ENCODE results near the gene SLX4IP. TPM values are rescaled to one million over a fixed set of nuclear protein-coding genes. Genes with fewer than 3 reads are reported as not detected.

SLX4IP gene
- total and polyA plus RNA-seq, 2 donors (not counting 3 experiments of a cell fraction or from before 2014, with no cell fraction given) = 1.9 to 4.5 TPM

DNA sequence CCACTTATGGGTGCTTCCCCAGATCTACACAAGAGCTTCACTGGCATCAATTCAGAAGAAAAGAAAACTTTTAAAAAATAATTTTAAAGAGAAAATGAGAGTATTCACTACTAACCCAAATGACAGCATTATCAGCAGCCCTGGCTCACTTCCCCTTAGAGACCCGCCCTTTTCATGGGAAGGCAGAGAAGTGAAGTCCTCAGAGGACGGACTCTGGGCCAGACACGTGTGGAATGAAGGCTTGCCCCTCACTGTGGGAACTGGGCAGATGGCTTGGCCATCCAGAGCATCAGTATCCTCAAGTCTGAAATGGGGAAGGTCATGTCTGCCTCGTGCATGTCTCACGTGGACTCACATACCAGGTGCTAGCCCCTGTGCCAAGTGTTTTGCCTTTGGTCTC lies 175.1 kb downstream of the SLX4IP start:
- H3K9ac ChIP-seq (replicated peaks; ENCODE audit: extremely low read depth, insufficient read depth, low read length) = no peak overlapping the region
- ChIA-PET CTCF (interaction anchor here (1.5 to 2.1 kb wide), 2 partner anchors 9 to 18 kb away, joined by 6 read pairs; no protein-coding TSS in a partner anchor), POLR2A (no interaction called here)
- peaks cover under 1% of the 10 kb centered on the region for H3K4me1 ChIP-seq (ENCODE audit: control insufficient read depth, extremely low read depth, insufficient read depth, low read length)
- H3K4me2 ChIP-seq (ENCODE audit: insufficient read depth, low read length) = no peak overlapping the region
- H3K9me1 ChIP-seq (replicated peaks; ENCODE audit: control insufficient read depth, extremely low read depth, insufficient read depth, low read length) = no peaks in the 10 kb centered on the region
- no TSS peak for BruUV-seq (replicated peaks)
- TF ChIP-seq FOS (IDR thresholded peaks at IDR 0.05; ENCODE audit: borderline replicate concordance, insufficient read depth, low read length) (no peak), MYC (IDR thresholded peaks at IDR 0.05; ENCODE audit: low read depth, low read length) (no peak), POLR2A (IDR thresholded peaks at IDR 0.05; ENCODE audit: low read depth, low read length) (no peak), POLR2AphosphoS5 (IDR thresholded peaks at IDR 0.05; ENCODE audit: insufficient read depth, low read depth, low read length) (no peak), EZH2 (IDR thresholded peaks at IDR 0.05; ENCODE audit: borderline replicate concordance, low read depth, low read length, severe bottlenecking) (no peak), JUN (IDR thresholded peaks at IDR 0.05; ENCODE audit: borderline replicate concordance, insufficient read depth, insufficient read length, low read depth) (no peak), GATA2 (IDR thresholded peaks at IDR 0.05; ENCODE audit: insufficient read depth, insufficient read length, low read depth, low read length) (no peak)
- TF ChIP-seq, protein P1, sequence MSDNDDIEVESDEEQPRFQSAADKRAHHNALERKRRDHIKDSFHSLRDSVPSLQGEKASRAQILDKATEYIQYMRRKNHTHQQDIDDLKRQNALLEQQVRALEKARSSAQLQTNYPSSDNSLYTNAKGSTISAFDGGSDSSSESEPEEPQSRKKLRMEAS (IDR thresholded peaks at IDR 0.05; ENCODE audit: insufficient read depth, insufficient read length) = no peak
- TF ChIP-seq, protein P2, sequence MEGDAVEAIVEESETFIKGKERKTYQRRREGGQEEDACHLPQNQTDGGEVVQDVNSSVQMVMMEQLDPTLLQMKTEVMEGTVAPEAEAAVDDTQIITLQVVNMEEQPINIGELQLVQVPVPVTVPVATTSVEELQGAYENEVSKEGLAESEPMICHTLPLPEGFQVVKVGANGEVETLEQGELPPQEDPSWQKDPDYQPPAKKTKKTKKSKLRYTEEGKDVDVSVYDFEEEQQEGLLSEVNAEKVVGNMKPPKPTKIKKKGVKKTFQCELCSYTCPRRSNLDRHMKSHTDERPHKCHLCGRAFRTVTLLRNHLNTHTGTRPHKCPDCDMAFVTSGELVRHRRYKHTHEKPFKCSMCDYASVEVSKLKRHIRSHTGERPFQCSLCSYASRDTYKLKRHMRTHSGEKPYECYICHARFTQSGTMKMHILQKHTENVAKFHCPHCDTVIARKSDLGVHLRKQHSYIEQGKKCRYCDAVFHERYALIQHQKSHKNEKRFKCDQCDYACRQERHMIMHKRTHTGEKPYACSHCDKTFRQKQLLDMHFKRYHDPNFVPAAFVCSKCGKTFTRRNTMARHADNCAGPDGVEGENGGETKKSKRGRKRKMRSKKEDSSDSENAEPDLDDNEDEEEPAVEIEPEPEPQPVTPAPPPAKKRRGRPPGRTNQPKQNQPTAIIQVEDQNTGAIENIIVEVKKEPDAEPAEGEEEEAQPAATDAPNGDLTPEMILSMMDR (IDR thresholded peaks at IDR 0.05; ENCODE audit: extremely low read depth in 1 of 2, insufficient read depth in 1 of 2, low read depth in 1 of 2, low read length in 2 of 2) = no peak
- intact Hi-C loops (cut with micrococcal nuclease) = no loop called here
- DNase-seq (ENCODE audit: low read depth, low spot score) = no peak
- H3K27ac ChIP-seq (ENCODE audit: insufficient read depth, low read depth, low read length) = no peak overlapping the region
- no peaks in the 10 kb centered on the region for H3K36me3 ChIP-seq (ENCODE audit: control insufficient read depth in 2 of 2, extremely low read depth in 1 of 2, insufficient read depth in 2 of 2, low read length in 2 of 2)
- H3K27me3 ChIP-seq (ENCODE audit: control insufficient read depth in 2 of 2, insufficient read depth in 2 of 2, low read length in 2 of 2) = no peaks in the 10 kb centered on the region
- no peaks in the 10 kb centered on the region for H4K20me1 ChIP-seq (replicated peaks; ENCODE audit: control insufficient read depth, extremely low read depth, insufficient read depth, low read length)
- no peak for FAIRE-seq
- dilution Hi-C loops (cut with MboI; ENCODE audit: extremely low pct_ligation_motif_present, low sequenced_read_pairs) = no loop called here
- H3K79me2 ChIP-seq (ENCODE audit: control insufficient read depth, insufficient read depth, low read length) = no peaks in the 10 kb centered on the region
- H2AFZ ChIP-seq (ENCODE audit: low read depth, low read length) = no peak overlapping the region
- no peak overlapping the region for H3K4me3 ChIP-seq (replicated peaks in 1 of 3; ENCODE audit: insufficient read depth in 1 of 3, low read depth in 1 of 3, low read length in 3 of 3)
- no peaks in the 10 kb centered on the region for H3K9me3 ChIP-seq (replicated peaks; ENCODE audit: control insufficient read depth, insufficient read depth, low read length)
